Measurements from ENCODE around the gene RFXANK.
"Not testable (repeated sequence)": the region's sequence is repeated elsewhere in the genome, so short reads cannot be mapped to it uniquely, and the experiment has no call there.

Gene RFXANK

DNA sequence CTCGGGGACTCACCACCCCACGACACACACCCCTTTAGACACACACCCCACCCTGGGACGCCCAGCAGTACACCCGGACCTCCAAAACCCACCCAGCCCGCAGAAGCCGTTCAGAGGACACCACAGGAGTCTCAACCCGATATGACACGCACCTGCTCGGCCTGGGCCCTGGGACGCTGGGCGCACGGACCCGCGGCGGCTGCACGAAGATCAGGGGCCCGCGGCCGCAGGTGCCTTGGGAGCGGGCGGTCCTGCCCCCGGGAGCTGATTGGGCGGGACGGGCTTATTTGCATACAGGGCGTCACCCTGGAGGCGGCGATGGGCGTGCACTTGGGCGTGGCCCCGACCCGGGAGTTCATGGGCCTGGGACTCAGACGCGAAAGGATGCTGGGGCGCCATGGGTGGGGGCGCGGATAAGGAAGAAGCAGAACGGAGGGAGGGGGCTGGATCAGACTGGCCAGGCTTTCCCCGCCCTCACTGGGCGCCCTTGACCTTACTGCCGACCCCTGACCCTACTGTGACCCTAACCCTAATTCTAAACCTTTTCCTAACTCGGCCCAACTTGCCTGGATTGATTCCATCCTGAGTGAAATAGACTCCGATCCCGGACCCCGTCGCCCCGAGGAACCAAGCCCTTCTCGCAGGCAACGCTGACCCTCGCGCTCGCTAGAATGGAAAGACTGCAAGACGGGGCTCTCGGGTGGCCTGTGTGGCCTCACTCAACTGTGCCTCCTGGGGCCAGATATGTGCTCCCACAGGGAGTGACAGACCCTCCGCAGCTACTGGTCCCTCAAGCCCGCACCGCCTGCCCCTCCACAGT is 21.8 kb upstream of the RFXANK start, which contains the start of gene MEF2B:
TSS of gene MEF2B (minus strand) at position 211 of the 820 bp plus-strand sequence. CDS start 19,528 bp downstream, outside the sequence.
- peak in 1 of 2 experiments; percentile 82 for DNase-seq

GRCh38 chr19:19170873-19171672 is 21.0 kb upstream of the RFXANK start:
- DNase-seq, result no peak

DNA sequence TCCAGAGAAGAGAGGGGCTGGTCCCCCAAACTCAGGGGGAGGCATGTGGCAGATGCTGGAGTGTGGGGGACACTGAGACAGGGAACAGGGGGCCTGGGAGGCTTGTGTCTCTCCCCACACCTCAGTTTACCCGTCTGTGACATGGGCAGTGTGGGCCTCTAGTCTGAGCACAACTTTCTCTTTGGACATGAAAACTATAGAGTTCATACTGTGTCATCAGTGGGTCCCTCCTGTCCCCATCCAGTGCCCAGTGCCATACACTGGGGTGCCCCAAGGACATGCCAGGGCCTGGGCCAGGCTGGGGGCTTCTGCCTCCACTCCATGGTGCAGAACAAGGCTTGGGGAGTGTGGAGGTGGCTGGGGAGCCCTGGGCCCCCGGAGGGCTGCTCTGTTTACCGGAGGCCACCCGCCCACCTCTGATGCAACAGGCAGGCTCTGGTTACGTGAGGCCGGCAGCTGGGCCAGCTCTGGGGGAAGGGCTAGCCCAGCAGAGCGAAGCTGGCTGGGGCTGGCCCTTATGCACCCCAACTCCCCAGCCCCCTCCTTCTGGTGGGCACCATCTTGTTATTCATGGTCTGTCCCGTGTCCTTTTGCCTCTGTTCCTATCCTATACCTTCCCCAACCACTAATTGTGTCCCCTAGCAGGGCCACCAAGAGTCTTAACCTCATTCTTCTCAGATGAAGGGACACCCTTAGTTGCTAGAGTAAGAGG is 20.1 kb upstream of the RFXANK start:
- DNase-seq, result no peak

GRCh38 chr19:19173243-19173642 is 18.8 kb upstream of the RFXANK start:
- DNase-seq, result not testable (repeated sequence)

DNA sequence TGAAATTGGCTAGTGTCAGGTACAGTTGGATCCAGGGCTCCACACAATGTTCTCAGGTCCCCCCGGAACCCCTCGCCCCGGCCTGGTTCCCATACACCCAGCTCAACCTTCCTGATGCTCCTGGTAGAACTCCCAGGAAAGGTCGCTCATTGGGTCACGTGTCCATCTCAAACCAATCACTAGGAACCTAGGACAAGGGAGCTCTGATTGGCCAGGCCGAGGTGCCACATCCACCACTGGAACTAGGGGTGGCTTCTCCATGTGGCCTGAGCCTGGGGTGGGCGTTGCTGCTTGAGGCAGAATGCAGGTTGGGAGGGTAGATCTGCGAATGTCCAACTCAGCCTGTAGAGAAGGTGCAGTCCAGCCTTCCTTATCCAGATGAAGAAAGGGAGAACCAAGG is 15.1 kb upstream of the RFXANK start:
- DNase-seq, result no peak

- no peak for DNase-seq
Measured at GRCh38 chr19:19179548-19180441, 12.3 kb upstream of the RFXANK start.

DNA sequence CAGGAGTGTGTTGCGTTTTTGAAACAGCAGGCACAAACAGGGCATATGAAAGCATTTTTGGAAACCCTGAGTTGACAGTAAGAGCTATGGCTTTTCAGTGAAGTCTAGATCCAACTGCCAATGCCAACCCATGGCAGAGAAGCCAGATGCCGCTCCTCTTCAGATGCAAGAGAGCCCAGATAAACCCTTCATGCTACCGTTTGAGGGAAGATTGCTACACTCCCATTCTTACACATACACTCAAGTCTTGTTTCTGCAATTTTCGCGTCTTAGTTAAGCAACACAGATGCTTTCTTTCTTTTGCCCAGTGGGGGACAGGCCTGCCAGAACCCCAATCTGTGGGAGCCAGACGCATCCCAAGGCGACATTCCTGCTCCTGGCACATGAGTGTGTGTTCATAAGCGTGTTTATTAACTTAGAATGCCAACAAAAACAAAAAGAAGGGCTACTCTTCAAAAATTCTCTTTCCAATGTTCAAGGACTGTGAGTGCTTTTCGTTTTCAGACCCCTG is 10.5 kb upstream of the RFXANK start:
- DNase-seq, result no peak

DNA sequence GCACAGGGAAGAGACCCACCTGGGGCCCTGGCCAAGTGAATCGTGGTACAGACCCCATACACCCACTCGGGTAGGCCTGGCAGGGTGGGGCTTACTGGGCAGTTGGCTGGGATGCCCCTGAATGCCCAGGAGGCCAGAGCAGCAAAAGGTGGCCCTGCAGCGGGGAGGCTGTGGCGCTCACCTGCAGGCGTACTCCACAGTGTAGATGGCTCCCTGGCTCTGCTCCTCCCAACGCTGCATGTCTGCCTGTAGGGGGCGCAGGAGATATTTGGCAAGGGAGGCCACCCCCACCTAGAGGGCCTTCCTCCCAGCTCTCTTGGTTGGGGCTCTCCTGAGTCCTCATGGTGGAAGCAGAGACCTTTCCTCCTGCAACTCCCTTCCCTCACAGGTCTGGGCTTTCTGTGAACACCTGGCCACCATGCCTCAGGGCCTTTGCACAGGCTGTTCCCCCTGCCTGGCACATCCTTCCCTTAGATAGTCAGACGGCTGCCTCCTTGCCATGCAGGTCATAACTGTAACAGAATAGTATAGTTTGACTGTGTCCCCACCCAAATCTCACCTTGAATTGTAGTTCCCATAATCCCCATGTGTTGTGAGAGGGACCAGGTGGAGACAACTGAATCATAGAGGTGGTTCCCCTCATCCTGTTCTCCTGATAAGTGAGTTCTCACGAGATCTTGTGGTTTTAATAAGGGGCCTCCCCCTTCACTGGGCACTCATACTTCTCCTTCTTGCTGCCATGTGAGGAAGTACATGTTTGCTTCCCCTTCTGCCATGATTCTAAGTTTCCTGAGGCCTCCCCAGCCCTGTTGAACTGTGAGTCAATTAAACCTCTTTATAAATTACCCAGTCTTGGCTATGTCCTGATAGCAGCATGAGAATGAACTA is 6.0 kb upstream of the RFXANK start:
- no peak for DNase-seq

GRCh38 chr19:19186742-19187141 is 5.3 kb upstream of the RFXANK start:
- DNase-seq, result no peak

- DNase-seq, result no peak
Measured at GRCh38 chr19:19191768-19192077, 335 bp upstream of the RFXANK start.

DNA sequence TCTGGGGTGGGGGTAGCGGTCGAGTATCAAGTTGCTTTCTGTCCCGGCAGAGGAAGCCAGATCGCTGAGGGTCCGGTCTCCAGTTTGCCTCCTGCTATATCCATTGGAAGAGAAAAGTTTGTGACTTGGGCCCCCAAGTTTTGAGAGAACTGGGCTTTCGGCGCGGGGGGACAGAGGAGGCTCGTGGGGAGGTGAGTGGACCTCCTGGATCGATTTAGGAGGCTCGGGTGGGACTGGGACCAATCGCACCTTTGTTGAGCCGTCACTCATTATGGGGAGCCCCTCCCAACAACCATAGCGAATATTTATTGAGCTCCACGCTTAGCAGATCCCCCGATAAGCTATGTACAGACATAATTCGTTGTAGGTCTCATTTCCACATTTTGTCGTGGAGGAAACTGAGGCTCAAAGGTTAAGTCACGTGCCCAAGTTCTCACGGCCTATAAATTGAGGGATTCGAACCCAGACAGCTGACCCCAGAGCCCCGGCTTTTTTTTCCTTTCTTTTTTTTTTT is 909 bp downstream of the RFXANK start:
- DNase-seq, result no peak

GRCh38 chr19:19193926-19194325 is 1.9 kb downstream of the RFXANK start:
- no peak for DNase-seq

- DNase-seq, result no peak
Measured at GRCh38 chr19:19201697-19202630, 9.9 kb downstream of the RFXANK start.

DNA sequence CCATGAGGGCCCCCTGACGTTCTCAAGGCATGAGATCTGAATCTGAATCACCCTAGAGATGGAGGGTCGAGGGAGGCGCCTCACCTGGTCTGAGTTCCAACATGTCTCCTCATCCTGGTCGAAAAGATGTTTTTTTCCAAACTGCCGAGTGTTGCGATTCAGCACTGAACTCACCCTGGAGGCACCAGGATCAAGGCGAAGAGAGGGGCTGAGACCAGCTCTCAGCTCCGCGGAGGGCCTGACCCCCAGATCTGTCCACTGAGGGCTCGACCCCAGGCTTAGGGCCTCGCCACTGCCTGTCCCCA is 10.6 kb downstream of the RFXANK start:
- DNase-seq, result no peak

GRCh38 chr19:19203012-19203856 is 11.2 kb downstream of the RFXANK start, which contains the start of gene NR2C2AP:
Gene NR2C2AP (minus strand): TSS chr19:19203414. CDS start chr19:19203060, 354 bp downstream.
- peak; percentile 94 to 97 for DNase-seq

DNA sequence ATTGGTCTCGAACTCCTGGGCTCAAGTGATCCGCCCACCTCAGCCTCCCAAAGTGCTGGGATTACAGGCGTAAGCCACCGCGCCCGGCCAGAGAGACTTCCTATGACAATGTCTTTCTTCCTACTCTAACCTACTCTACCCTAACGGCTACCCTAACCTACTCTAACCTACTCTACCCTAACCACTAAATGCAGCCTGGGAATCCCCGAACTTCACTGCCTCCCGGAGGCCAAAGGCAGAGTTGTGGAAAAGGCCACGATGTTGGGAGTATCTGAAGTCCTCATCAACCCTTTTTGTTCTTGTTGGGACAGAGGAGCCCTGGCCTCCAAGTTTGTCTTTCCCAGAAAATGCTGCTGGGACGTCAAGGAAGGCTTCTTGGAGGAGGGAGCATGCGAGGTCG is 12.1 kb downstream of the RFXANK start:
- no peak for DNase-seq

GRCh38 chr19:19205416-19206410 is 13.7 kb downstream of the RFXANK start:
- DNase-seq, result no peak

DNA sequence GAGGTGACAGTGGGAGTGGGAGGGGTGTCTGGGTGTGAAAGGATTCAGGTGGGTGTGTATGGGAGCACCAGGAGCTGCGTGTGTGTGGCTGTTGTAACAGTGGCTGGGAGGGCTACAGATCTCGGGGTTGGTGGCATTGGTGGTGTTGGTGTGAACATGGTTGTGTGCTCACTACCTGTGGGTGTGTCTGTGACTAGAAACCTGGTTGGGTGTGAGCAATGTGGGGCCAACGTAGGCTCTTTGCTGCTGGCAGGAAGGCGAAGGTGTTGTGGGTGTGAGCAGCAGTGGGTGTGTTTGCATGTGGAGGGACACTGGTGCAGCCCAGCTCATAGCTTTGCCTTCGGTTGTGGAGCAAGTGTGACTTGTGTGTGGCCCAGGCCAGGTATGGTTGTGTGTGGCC is 14.9 kb downstream of the RFXANK start:
- no peak for DNase-seq
